Hematopoietic multipotent progenitor cell treated with erythropoietin and hydrocortisone succinate and interleukin-3 and kit ligand, for 6 days (in vitro differentiated cells): ENCODE measurements around the gene PPP2R5E.

ENCODE experiments used
- DNase-seq: peaks from one replicate; pipeline ENCODE4 v3.0.0-alpha.2; 2015

PPP2R5E gene

DNA sequence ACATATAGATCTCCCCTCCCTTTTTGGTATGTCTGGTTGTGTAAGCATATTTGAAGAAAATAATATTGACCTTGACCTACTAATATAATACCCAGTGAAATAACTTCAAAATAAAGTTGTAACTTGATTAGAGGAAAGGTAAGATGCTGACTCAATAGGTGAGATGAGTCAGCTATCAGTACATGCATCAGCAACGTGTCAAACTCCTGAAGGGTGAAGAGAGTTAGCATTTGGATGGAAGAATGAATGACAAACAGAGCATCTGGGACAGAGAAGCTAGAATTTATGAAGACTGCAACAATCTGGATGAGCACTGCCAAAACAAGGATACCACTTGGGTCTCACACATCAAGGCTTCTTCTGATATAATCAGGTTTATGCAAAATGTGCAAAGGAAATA, 74.9 kb downstream of the PPP2R5E start:
- no peak for DNase-seq

- no peak for DNase-seq
Measured at GRCh38 chr14:63467440-63468072, 75.6 kb downstream of the PPP2R5E start.

- DNase-seq = no peak
Measured at GRCh38 chr14:63465347-63465746, 77.8 kb downstream of the PPP2R5E start.

DNA sequence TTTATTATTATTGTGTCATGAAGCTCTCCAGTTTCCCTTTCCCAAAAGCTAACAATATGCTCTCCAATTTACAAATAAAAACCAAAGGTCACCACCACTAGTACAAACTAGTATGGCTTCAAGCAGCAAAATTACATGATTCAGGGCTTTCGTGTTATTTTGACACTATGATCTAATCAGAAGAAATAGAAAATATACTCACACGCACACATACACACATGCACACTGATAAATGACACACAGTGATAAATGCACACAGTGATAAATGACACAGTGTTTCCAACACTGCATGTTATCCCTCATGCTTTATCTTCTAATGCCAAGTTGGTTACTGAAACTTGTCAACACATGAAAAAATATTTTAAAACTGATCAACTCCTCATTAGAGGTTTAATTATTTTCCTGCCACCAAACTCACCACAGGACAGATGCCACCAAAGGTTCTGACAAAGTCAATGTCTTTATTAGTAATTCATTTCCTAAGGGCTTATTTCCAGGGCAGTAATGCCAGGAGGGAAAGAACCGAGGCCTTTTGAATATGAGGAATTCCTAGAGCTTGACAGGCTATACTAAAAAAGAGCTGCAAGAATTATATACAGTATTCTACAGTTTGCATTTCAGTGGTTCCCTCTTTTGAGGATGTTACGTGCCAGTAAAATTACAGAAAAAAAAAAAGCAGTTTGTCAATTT, 82.4 kb downstream of the PPP2R5E start:
- DNase-seq = peak; percentile 55

DNA sequence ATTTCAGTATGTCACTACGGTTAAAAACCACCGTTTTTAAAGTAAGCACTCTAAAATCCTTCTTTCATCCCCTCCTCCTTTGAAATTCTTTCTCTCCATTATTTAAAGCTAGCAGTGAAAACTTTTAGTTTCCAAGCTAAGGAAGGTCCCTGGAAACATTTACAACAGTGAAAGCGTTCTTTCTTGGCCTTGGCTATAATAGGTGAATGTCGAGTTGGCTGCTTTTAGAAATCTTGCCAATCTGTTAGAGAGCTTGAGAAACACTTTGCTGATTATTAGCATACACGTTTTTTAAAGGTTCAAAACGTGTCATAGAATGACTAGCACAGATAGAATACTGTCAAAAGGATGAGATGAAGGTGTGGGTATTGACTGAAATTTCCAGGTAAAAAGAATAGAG, 83.4 kb downstream of the PPP2R5E start:
- DNase-seq = no peak

- DNase-seq = no peak
Measured at GRCh38 chr14:63457498-63457897, 85.7 kb downstream of the PPP2R5E start.

DNA sequence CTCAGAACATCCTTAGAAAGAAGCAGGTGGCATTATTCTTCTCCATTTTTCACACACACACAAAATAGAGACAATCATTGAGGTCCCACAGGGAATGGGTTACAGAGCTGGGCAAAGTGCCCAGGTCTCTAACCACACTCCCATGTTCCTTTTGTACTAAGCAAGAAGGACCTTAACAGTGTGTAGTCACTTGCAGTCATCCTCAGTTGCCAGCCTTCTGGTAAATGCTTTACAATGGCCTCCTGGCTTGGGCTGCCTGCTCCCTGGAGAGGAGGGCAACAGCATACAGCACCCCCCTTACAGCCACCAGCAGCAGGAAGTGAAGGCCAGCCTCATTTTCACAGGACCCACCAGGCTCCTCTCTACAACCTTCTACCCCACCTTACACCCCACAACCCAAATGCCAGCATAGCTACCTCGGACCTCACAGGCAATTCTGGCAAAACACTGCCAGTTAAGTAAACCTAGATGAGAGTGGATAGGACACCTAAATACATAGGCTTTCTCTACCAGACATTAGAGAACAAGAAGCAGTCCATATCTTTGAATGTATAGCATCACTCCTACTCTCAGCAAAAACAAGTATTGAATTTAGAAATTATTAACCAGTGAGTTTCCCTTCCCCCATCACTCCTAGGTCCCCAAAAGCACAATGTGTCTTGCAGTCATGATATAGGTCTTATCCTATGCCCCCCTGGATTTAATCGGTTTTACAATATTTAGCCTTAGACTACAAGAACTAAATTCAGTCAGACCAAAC, 88.1 kb downstream of the PPP2R5E start:
- peak; percentile 90 for DNase-seq

GRCh38 chr14:63454436-63454835, 88.7 kb downstream of the PPP2R5E start:
- no peak for DNase-seq

GRCh38 chr14:63453443-63453936, 89.7 kb downstream of the PPP2R5E start:
- DNase-seq = peak; percentile 75

GRCh38 chr14:63452796-63453195, 90.4 kb downstream of the PPP2R5E start:
- no peak for DNase-seq

DNA sequence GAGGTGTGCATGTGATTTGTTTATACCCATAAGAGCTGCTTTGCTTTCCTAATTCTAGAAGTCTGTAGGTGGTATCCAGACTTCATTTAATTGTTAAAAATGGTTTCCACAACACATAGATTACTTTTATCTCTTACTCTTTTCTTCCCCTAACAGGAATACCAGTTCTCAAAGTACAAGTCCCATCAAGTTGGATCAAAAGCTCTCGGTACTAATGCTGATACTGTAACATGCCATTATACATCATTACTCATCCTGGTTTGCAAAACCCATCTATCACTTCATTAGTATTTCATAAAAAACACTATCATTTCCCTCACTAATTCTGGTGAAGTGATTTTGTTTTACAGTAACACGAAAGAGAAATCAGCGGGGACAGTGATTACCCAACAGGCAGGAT, 94.3 kb downstream of the PPP2R5E start:
- no peak for DNase-seq

DNA sequence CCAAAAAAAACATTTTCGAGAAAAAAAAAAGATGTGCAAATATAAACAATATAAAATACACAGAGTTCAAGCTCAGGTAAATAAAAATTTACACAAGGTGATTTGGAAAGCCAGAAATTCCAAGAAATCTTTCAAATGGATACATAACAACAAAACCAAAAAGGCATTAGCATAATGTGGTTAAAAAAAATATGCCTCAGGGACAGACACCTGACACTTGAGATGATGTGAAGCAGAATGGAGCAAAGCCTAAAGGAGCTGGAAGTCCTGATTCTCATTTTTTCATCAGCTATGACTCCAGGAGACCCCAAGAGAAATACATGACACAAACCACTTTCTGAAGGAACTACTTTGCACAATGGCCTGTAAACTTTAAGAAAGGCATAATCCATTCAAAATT, 98.6 kb downstream of the PPP2R5E start:
- no peak for DNase-seq

- DNase-seq = no peak
Measured at GRCh38 chr14:63443988-63444387, 99.2 kb downstream of the PPP2R5E start.

DNA sequence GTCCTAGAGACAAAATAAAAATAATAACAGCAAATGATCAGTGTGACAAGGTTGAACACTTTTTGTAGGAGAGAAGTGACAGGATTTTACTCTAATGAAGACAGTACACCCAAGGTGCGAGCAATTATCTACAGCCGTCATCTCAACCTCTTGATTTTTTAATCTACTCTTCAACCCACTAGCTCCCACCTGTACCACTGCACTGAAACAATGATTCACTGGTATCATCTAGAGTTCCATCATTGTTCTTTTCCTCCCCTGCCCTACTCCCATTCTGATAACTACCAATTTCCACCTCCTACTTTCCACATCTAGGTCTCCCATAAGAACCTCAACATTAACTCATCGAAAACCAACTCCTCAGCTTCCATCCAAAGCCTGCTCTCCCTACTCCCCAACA, 99.8 kb downstream of the PPP2R5E start:
- DNase-seq = no peak

DNA sequence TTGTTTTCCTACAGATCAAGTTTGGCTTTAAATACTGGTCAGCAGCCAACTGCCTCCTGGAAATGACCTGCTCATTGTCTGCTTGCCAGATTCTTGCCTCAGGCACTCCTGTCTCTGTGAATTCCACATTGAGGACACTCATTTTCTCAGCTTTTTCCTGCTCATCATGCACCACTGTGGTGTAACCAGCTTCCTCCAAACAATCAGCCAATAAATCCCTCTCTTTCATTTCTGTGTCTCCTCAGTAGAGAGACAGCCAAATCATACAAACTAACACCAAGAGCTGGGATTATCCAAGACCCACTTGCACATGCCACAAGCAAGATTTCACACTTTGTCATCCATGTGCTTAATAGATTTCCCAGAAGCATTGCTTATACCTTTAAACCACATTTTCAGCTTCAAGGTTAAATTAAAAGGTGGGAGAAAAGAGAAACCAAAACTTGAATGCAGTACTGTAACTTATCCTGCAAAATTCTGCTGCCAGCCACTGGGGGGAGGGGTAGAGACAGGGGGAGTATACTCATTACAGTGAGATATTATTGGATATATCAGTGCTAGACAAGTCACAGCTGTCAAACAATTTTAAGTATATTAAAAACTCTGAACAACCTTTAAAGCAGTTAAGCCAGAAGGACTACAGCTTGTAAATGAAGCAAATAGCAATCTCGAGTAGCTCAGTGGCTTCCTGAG, 105.0 kb downstream of the PPP2R5E start:
- DNase-seq = peak; percentile 62

DNA sequence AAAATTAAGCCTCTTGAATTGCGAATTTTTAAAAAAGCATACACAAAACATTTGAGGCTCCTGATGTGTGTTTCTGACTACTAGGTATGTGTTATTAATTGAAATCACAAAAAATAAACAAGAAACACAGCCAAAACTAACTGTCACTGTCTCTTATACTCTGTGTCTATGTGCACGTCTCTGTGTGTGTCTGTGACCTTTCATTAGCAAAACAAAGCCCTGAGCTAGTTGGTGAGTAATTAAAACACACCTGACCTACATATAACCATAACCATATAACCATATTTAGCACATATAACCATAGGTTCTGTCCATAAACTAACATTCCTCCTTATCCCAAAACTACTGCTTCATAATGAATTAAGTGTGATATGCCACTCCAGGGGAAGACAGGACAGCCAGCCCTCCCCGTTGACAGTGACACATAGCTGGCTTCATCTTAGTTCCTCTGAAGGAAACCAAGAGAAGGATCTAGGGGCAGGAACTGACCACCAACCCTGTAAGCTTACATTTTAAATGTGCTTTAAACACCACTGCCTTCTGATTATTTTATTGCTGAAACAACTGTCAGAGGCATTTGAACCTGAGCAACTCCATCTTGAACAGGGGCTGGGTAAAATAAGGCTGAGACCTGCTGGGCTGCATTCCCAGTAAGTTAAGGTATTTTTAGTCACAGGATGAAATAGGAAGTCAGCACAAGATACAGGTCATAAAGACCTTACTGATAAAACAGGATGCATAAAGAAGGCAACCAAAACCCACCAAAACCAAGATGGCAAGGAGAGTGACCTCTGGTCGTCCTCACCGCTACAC, 106.7 kb downstream of the PPP2R5E start:
- DNase-seq = no peak

GRCh38 chr14:63435838-63436237, 107.3 kb downstream of the PPP2R5E start:
- DNase-seq = peak; percentile 11

GRCh38 chr14:63435204-63435603, 108.0 kb downstream of the PPP2R5E start:
- peak; percentile 13 for DNase-seq

GRCh38 chr14:63432888-63433552, 110.2 kb downstream of the PPP2R5E start:
- DNase-seq = no peak

DNA sequence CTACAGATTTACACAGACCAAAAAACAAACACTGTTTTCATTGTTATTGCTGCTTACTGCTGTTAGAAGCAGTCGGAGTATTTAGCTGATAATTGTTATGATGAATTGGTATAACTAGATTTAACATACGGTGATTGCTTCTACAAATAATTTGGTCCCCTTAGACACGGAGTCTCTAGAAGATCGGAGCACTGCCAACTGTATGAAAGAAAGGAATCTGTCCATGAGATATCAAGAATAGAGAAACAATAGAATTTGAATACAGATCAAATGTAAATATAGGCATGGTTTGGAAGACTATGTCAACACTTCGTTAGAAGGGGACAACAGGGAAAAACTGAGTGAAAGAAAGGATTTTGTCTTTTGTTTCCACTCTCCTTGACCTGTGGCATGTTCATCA, 110.9 kb downstream of the PPP2R5E start:
- no peak for DNase-seq

- DNase-seq = no peak
Measured at GRCh38 chr14:63431466-63431865, 111.7 kb downstream of the PPP2R5E start.

DNA sequence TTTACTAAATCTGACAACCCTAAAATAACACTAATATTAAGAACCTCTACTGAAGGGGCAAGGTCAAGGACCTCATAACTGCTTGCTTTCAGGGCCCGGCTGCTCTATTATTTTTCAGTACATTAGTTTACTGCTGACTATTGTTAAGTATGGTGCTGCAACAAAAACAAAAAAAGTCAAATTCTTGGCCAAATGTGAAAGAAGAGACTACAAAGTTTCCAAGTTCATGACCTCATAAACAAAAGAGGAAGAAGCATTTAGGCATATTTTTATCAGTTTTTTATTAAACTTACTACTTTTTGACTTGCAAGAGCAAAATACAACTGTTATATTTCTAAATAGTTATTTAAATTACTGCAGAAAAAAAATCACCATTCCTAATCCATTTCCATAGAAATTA, 114.7 kb downstream of the PPP2R5E start:
- no peak for DNase-seq
